ENCODE measurements around the gene TRAF7.

TRAF7 gene

GRCh38 chr16:2160915-2161551 is 5.5 kb downstream of the TRAF7 start:
- H4K91ac ChIP-seq (ENCODE audit: low read depth, low read length, poor library complexity) = no peak overlapping the region
- H4K8ac ChIP-seq (ENCODE audit: low read depth, low read length) = no peak overlapping the region
- no CpG with 5 or more reads among the region's 20 CpGs for WGBS, 2 donors (ENCODE audit: extremely low coverage in 2 of 2, insufficient read length in 2 of 2, insufficient replicate concordance in 1 of 2)
- no peak overlapping the region for H2AFZ ChIP-seq (ENCODE audit: low read length)
- H3K4ac ChIP-seq (ENCODE audit: low read length) = peak overlapping the region; percentile 76
- H3K18ac ChIP-seq (ENCODE audit: low read length) = peak overlapping the region; percentile 28
- no peak overlapping the region for H2AK5ac ChIP-seq (ENCODE audit: low read depth, low read length)
- H3K4me2 ChIP-seq (ENCODE audit: insufficient read depth, low read length, poor library complexity, severe bottlenecking) = no peak overlapping the region
- peaks cover 6 to 14% of the 10 kb centered on the region in 2 donors for H3K36me3 ChIP-seq (replicated peaks in 1 of 2; ENCODE audit: control insufficient read depth in 2 of 2, insufficient read depth in 2 of 2, low read length in 2 of 2)
- H3K79me1 ChIP-seq (ENCODE audit: low read depth, low read length) = peaks cover 54% of the 10 kb centered on the region
- peak overlapping the region; percentile 60 for H3K9ac ChIP-seq (ENCODE audit: low read depth, low read length, poor library complexity)
- no peak overlapping the region for H3K4me3 ChIP-seq (ENCODE audit: low read length in 2 of 2)
- H3K14ac ChIP-seq (ENCODE audit: low read length) = peak overlapping the region; percentile 38
- H2BK120ac ChIP-seq (ENCODE audit: low read depth, low read length) = no peak overlapping the region
- no peaks in the 10 kb centered on the region for H3K9me3 ChIP-seq (replicated peaks in 1 of 2; ENCODE audit: control insufficient read depth in 2 of 2, insufficient read depth in 1 of 2, low read depth in 1 of 2, low read length in 2 of 2)
- no peak for DNase-seq (ENCODE audit: low spot score)
- H2BK5ac ChIP-seq (ENCODE audit: low read length) = no peak overlapping the region
- H2BK15ac ChIP-seq (ENCODE audit: low read length) = no peak overlapping the region
- H2BK12ac ChIP-seq (ENCODE audit: low read length) = no peak overlapping the region
- H3K27ac ChIP-seq (replicated peaks; ENCODE audit: low read length) = no peak overlapping the region
- peaks cover 11 to 44% of the 10 kb centered on the region in 2 donors for H3K4me1 ChIP-seq (ENCODE audit: control insufficient read depth in 2 of 2, insufficient read depth in 1 of 2, low read depth in 1 of 2, low read length in 2 of 2)
- no peaks in the 10 kb centered on the region for H3K27me3 ChIP-seq (ENCODE audit: control insufficient read depth in 3 of 3, insufficient read depth in 3 of 3, low read depth in 1 of 3, low read length in 3 of 3)
- H3K23ac ChIP-seq (ENCODE audit: low read depth, low read length, poor library complexity) = no peak overlapping the region

GRCh38 chr16:2161911-2162310 is 6.3 kb downstream of the TRAF7 start:
- Histone ChIP-seq H3K18ac (ENCODE audit: low read length) (no peak overlapping the region), H3K27me3 (ENCODE audit: control insufficient read depth in 3 of 3, insufficient read depth in 3 of 3, low read depth in 1 of 3, low read length in 3 of 3) (no peaks in the 10 kb centered on the region), H3K9me3 (replicated peaks in 1 of 2; ENCODE audit: control insufficient read depth in 2 of 2, insufficient read depth in 1 of 2, low read depth in 1 of 2, low read length in 2 of 2) (no peaks in the 10 kb centered on the region), H3K36me3 (replicated peaks in 1 of 2; ENCODE audit: control insufficient read depth in 2 of 2, insufficient read depth in 2 of 2, low read length in 2 of 2) (peaks cover 9 to 22% of the 10 kb centered on the region in 2 donors), H3K9ac (ENCODE audit: low read depth, low read length, poor library complexity) (no peak overlapping the region), H3K4me3 (ENCODE audit: low read length in 2 of 2) (no peak overlapping the region), H2BK15ac (ENCODE audit: low read length) (no peak overlapping the region), H2BK5ac (ENCODE audit: low read length) (no peak overlapping the region), H3K4ac (ENCODE audit: low read length) (no peak overlapping the region), H2BK12ac (ENCODE audit: low read length) (peak overlapping the region; percentile 58), H2AFZ (ENCODE audit: low read length) (no peak overlapping the region), H3K23ac (ENCODE audit: low read depth, low read length, poor library complexity) (peak overlapping the region; percentile 3), H4K8ac (ENCODE audit: low read depth, low read length) (peak overlapping the region; percentile 17), H3K79me1 (ENCODE audit: low read depth, low read length) (peaks cover 46% of the 10 kb centered on the region), H3K14ac (ENCODE audit: low read length) (no peak overlapping the region), H3K27ac (replicated peaks; ENCODE audit: low read length) (no peak overlapping the region), H3K4me2 (ENCODE audit: insufficient read depth, low read length, poor library complexity, severe bottlenecking) (no peak overlapping the region), H4K91ac (ENCODE audit: low read depth, low read length, poor library complexity) (no peak overlapping the region), H2AK5ac (ENCODE audit: low read depth, low read length) (peak overlapping the region; percentile 63), H3K4me1 (ENCODE audit: control insufficient read depth in 2 of 2, insufficient read depth in 1 of 2, low read depth in 1 of 2, low read length in 2 of 2) (peaks cover 8 to 38% of the 10 kb centered on the region in 2 donors), H2BK120ac (ENCODE audit: low read depth, low read length) (no peak overlapping the region)
- WGBS, 2 donors (ENCODE audit: extremely low coverage in 2 of 2, insufficient read length in 2 of 2, insufficient replicate concordance in 1 of 2) = no CpG with 5 or more reads among the region's 10 CpGs
- no peak for DNase-seq (ENCODE audit: low spot score)

- Histone ChIP-seq H3K79me1 (ENCODE audit: low read depth, low read length) (peaks cover 39% of the 10 kb centered on the region), H2BK120ac (ENCODE audit: low read depth, low read length) (no peak overlapping the region), H2AFZ (ENCODE audit: low read length) (no peak overlapping the region), H3K14ac (ENCODE audit: low read length) (no peak overlapping the region), H2BK5ac (ENCODE audit: low read length) (no peak overlapping the region), H2AK5ac (ENCODE audit: low read depth, low read length) (no peak overlapping the region), H4K8ac (ENCODE audit: low read depth, low read length) (no peak overlapping the region), H3K4ac (ENCODE audit: low read length) (no peak overlapping the region), H3K27ac (replicated peaks; ENCODE audit: low read length) (no peak overlapping the region), H3K9ac (ENCODE audit: low read depth, low read length, poor library complexity) (no peak overlapping the region), H3K27me3 (ENCODE audit: control insufficient read depth in 3 of 3, insufficient read depth in 3 of 3, low read depth in 1 of 3, low read length in 3 of 3) (no peaks in the 10 kb centered on the region), H3K18ac (ENCODE audit: low read length) (no peak overlapping the region), H3K4me2 (ENCODE audit: insufficient read depth, low read length, poor library complexity, severe bottlenecking) (no peak overlapping the region), H4K91ac (ENCODE audit: low read depth, low read length, poor library complexity) (no peak overlapping the region), H2BK15ac (ENCODE audit: low read length) (no peak overlapping the region), H3K9me3 (replicated peaks in 1 of 2; ENCODE audit: control insufficient read depth in 2 of 2, insufficient read depth in 1 of 2, low read depth in 1 of 2, low read length in 2 of 2) (no peaks in the 10 kb centered on the region), H3K23ac (ENCODE audit: low read depth, low read length, poor library complexity) (peak overlapping the region; percentile 55), H3K4me3 (ENCODE audit: low read length in 2 of 2) (no peak overlapping the region), H3K4me1 (ENCODE audit: control insufficient read depth in 2 of 2, insufficient read depth in 1 of 2, low read depth in 1 of 2, low read length in 2 of 2) (peaks cover 6 to 32% of the 10 kb centered on the region in 2 donors), H2BK12ac (ENCODE audit: low read length) (no peak overlapping the region), H3K36me3 (replicated peaks in 1 of 2; ENCODE audit: control insufficient read depth in 2 of 2, insufficient read depth in 2 of 2, low read length in 2 of 2) (peaks cover 12 to 28% of the 10 kb centered on the region in 2 donors)
- DNase-seq (ENCODE audit: low spot score) = no peak
- WGBS, 2 donors (ENCODE audit: extremely low coverage in 2 of 2, insufficient read length in 2 of 2, insufficient replicate concordance in 1 of 2) = no CpG with 5 or more reads among the region's 13 CpGs
Observed at GRCh38 chr16:2162676-2163118, 7.1 kb downstream of the TRAF7 start.

GRCh38 chr16:2163211-2163881 is 7.8 kb downstream of the TRAF7 start:
- H3K9ac ChIP-seq (ENCODE audit: low read depth, low read length, poor library complexity) = no peak overlapping the region
- no peak overlapping the region for H2AK5ac ChIP-seq (ENCODE audit: low read depth, low read length)
- peaks cover 14 to 31% of the 10 kb centered on the region in 2 donors for H3K36me3 ChIP-seq (replicated peaks in 1 of 2; ENCODE audit: control insufficient read depth in 2 of 2, insufficient read depth in 2 of 2, low read length in 2 of 2)
- DNase-seq (ENCODE audit: low spot score) = no peak
- no peaks in the 10 kb centered on the region for H3K27me3 ChIP-seq (ENCODE audit: control insufficient read depth in 3 of 3, insufficient read depth in 3 of 3, low read depth in 1 of 3, low read length in 3 of 3)
- no peak overlapping the region for H4K8ac ChIP-seq (ENCODE audit: low read depth, low read length)
- no peak overlapping the region for H3K14ac ChIP-seq (ENCODE audit: low read length)
- H2AFZ ChIP-seq (ENCODE audit: low read length) = no peak overlapping the region
- H3K23ac ChIP-seq (ENCODE audit: low read depth, low read length, poor library complexity) = no peak overlapping the region
- peaks cover 34% of the 10 kb centered on the region for H3K79me1 ChIP-seq (ENCODE audit: low read depth, low read length)
- H2BK5ac ChIP-seq (ENCODE audit: low read length) = no peak overlapping the region
- no peak overlapping the region for H3K4me2 ChIP-seq (ENCODE audit: insufficient read depth, low read length, poor library complexity, severe bottlenecking)
- no CpG with 5 or more reads among the region's 26 CpGs for WGBS, 2 donors (ENCODE audit: extremely low coverage in 2 of 2, insufficient read length in 2 of 2, insufficient replicate concordance in 1 of 2)
- no peak overlapping the region for H3K4me3 ChIP-seq (ENCODE audit: low read length in 2 of 2)
- H3K4me1 ChIP-seq (ENCODE audit: control insufficient read depth in 2 of 2, insufficient read depth in 1 of 2, low read depth in 1 of 2, low read length in 2 of 2) = peaks cover 6 to 25% of the 10 kb centered on the region in 2 donors
- no peak overlapping the region for H3K27ac ChIP-seq (replicated peaks; ENCODE audit: low read length)
- H2BK15ac ChIP-seq (ENCODE audit: low read length) = no peak overlapping the region
- H3K4ac ChIP-seq (ENCODE audit: low read length) = no peak overlapping the region
- H2BK12ac ChIP-seq (ENCODE audit: low read length) = no peak overlapping the region
- H4K91ac ChIP-seq (ENCODE audit: low read depth, low read length, poor library complexity) = no peak overlapping the region
- H2BK120ac ChIP-seq (ENCODE audit: low read depth, low read length) = no peak overlapping the region
- H3K9me3 ChIP-seq (replicated peaks in 1 of 2; ENCODE audit: control insufficient read depth in 2 of 2, insufficient read depth in 1 of 2, low read depth in 1 of 2, low read length in 2 of 2) = no peaks in the 10 kb centered on the region
- peak overlapping the region; percentile 11 for H3K18ac ChIP-seq (ENCODE audit: low read length)
